ENCODE results near the gene AFF4.

DNA sequence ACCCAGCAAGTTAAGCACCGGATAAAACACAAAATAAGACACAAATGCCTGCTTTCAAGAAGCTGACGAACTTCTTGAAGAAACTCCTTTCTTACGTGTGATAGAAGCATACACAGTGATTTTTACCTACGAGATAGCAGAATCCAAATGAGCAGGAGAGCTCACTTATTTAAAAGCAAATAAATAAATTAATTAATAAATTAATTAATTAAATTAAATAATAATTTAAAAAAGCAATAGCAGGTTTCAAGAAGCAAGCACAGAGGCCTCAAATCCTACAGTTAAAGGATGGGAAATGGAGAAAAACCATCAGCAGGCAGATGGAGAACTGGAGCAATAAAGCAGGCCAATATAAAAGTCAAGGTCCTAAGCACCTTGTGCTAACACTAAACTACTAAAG is 72.6 kb downstream of the AFF4 start:
- TF ChIP-seq POLR2A (IDR thresholded peaks at IDR 0.05; ENCODE audit: low read depth, low read length), result no peak
- TF ChIP-seq POLR2AphosphoS5 (IDR thresholded peaks at IDR 0.05; ENCODE audit: low read depth, low read length), result no peak
- TF ChIP-seq TAF1 (IDR thresholded peaks at IDR 0.05; ENCODE audit: borderline replicate concordance, low read depth, low read length), result no peak

Data from GM12892 (cell line).